Measurements from ENCODE around the gene HIGD1C. TPM values are rescaled to one million over a fixed set of nuclear protein-coding genes. Genes with fewer than 3 reads are reported as not detected.

Gene HIGD1C
- total RNA-seq, 1 donor from 2014 or later, result not detected

DNA sequence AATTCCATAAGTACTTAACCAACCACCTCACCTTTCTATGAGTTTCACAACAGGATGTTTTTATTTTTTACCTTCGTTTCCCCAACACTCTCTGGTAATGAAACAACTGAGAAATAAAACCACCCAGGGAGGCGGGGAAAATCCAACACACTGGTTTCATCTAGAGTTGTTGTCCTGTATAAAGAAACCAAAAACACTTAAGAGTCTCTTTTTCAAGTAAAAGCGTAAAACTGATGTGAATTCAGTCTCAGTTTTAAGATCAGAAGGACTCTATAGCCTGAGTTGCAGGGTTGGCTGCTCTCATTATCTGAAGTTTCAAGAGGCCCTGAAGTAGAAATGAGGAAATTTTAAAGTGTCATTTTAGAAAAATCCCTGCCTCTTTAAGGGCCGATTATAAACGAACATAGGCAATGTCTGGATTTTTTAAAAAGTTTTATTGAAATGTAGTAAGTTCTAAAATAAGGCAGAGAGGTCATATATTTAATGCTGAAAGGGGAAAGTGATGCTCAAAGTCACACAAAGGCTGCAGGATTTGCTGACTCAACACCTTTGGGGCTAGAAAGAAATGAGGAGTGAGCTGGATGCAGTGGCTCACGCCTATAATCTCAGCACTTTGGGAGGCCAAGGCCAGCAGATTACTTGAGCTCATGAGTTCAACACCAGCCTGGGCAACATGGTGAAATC lies 27.2 kb downstream of the HIGD1C start:
- DNase-seq (no peak), ATAC-seq (no peak)
- intact Hi-C loops (cut with micrococcal nuclease), result no loop called here

DNA sequence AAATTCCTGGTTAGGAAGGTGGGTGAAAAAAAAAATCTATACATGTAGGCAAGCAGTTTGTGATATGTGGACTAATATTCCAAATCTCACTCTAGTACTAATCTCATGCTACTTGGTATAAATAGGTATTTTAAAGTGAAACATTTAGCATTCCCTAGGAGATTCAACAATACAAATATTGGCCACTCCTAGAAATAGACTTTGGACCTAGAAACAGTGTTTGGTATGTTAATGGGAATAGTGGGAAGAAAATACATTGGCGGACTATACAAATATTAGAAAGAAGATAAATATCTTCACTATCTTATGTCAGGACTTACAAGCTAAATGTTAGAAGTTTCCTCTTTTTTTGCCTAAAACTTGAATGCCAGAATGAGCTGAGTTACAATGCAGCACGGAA lies 28.2 kb downstream of the HIGD1C start:
- DNase-seq, result no peak
- intact Hi-C loops (cut with micrococcal nuclease), result no loop called here
- no peak for ATAC-seq

DNA sequence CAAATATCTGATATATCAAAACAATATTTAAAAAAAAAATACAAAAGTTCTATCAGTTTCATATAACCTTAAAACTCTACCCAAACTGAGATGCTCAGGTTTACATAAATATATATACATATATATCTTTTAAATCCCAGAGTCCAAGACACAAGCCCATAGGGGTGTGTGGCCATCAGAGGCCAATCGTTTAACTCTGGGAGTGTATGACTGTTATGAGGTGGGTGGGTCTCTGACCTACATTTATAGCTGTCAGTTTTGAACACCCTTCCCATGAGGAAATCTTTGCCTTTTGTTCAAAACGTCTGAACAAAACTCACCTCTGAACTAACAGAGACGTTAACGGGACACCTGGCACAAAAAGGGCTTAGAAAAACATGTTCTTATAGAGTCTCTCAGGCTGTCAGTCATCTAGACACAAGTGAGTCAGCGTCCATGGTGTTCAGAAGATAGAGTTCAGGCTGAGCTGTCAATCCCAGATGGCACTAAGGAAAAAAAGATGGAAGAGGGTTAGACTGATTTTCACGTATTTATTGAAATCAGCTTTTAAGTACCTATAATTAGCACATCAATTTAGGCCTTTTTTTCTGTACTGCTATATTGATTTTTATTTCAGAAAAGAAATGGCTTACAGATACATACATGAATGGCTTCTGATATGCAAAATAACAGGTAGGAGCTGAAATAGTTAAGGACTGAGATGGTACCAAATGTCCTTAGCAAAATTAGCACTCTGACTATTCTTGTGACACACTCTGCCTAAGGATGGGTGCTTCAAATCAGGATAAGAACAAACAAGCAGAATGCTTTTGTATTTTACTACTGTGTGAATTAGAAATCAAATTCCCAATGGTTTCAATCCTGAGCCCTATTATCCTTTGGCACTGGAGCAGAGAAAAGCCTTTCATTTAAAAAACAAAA lies 29.2 kb downstream of the HIGD1C start:
- DNase-seq, result no peak
- ATAC-seq, result no peak
- intact Hi-C loops (cut with micrococcal nuclease), result no loop called here

DNA sequence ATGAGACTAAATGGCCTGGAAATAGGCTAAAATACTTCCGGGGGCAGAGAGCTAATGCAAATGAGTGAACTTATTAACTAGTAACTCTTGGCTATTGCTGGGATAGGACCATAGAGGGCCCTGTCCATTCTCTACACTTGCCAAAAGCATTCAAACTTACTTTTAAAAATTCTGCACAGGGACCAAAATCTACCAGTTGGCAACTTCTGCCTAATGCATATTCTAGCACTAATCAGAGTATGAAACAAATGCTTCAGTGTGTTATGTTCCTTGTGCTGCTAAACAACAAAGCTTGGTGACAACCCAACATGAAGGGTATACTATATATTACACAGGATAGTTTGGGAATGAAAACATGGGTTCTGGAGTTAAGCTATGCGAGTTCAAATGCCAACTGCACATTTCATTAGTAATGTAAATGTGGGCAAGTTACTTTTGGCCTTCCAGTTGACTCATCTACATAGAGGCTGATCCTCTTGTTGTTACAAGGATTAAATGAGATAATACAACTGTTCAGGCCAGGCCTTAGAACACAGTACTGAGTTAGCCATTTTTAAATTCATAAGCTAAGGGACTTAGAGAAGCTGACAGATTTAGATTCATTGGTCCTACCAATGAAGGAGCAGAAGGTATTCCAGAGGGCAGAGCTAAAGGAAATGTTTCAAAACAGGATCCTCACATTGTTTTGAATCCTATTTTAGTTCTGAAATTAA lies 32.4 kb downstream of the HIGD1C start:
- DNase-seq, result no peak
- intact Hi-C loops (cut with micrococcal nuclease), result loop anchor here (5.0 kb wide), 1 partner anchor 157 kb away; no protein-coding TSS in a partner anchor
- peak; percentile 35 for ATAC-seq

DNA sequence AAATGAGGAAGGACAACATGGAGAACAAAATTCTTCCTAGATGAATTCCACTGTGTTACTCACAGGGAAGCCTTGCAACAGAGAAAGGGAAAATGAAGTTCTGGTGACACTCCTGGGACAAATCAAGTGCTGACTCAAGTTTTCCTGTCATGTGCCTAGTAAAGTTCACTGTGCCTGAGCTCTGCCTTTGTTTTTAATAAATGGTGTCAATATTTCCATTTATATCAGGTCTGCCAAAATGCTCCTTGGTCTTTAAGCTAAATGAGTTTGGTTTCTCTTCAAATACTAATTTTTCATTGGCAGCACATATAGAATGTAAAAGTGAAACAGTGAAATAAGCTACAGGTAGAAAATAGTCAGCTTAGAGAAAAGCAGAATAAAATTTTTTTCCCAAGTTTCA lies 33.0 kb downstream of the HIGD1C start:
- intact Hi-C loops (cut with micrococcal nuclease), result loop anchor here (5.0 kb wide), 1 partner anchor 158 kb away; no protein-coding TSS in a partner anchor
- DNase-seq (no peak), ATAC-seq (peak; percentile 89)

DNA sequence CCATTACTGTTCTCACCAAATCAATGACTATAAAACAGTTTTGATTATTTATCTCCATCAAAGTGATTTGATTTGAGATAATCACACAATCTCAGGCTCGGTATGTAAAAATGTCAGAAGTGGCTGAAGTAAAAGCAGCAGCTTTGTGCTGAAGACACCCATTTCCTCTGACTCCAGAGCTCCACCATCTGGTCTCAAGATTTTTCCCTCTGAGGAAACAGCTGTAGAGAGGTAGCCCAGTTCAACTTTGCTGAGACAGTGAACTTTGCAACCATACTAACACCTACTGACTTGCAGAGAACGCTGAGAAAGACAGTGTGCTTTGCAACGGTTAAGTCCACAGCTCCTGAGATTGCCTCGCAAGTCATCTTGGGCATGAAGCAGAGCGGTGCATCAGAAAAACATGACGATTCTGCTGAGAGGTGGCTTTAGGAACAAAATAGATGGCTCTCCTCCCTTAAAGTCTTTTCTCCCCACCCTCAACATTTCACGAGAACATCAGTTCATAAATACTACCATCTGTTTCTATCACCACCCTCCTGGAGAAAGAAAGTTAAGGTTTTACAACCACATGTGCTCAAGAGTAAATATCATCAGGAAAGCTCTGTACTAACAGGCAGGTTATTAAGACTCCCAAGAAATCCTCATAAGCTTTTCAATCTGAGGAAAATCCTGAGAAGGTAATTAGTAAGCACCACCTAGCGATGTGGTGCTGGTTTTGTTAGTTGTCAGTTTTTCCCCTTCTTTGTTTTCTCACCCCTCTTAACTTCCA lies 34.8 kb downstream of the HIGD1C start:
- ATAC-seq, result peak; percentile 81
- no peak for DNase-seq
- intact Hi-C loops (cut with micrococcal nuclease), result loop anchor here (5.0 kb wide), 1 partner anchor 160 kb away; no protein-coding TSS in a partner anchor

DNA sequence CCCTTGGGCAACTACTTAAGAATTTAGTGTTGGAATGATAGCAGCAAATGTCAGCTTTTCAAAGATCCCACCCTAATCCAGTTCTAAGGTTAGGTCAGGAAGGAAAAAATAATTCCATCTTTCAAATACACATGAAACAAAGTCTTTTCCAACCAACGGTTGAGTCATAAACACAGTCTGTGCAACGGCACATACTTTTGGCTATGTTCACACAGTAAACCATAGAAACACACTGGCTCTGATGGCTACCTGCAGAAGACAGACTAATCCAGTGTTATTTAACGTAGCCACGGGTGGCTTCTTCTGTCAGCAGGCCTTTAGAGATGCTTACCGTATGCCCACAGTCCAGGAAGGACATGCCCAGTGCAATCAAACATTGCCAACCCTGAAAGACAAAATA lies 35.7 kb downstream of the HIGD1C start:
- intact Hi-C loops (cut with micrococcal nuclease), result loop anchor here (5.0 kb wide), 1 partner anchor 161 kb away; no protein-coding TSS in a partner anchor
- ATAC-seq (no peak), DNase-seq (no peak)

DNA sequence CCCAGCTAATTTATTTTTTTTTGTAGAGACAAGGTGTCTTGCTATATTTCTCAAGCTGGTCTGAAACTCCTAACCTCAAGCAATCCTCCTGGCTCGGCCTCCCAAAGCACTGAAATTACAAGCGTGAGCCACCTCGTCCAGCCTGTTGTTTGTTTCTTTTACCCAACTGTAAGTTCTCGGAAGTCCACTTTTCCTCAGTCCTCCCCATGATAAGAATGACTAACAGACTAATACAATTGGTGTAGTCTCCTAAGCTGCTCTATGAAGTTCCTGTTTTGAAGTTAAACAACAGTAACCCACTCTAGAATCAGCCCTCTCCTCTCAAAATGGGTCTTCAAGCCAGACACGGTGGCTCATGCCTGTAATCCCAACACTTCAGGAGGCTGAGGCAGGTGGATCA lies 36.5 kb downstream of the HIGD1C start:
- no peak for ATAC-seq
- no peak for DNase-seq
- intact Hi-C loops (cut with micrococcal nuclease), result loop anchor here (5.0 kb wide), 1 partner anchor 162 kb away; no protein-coding TSS in a partner anchor

DNA sequence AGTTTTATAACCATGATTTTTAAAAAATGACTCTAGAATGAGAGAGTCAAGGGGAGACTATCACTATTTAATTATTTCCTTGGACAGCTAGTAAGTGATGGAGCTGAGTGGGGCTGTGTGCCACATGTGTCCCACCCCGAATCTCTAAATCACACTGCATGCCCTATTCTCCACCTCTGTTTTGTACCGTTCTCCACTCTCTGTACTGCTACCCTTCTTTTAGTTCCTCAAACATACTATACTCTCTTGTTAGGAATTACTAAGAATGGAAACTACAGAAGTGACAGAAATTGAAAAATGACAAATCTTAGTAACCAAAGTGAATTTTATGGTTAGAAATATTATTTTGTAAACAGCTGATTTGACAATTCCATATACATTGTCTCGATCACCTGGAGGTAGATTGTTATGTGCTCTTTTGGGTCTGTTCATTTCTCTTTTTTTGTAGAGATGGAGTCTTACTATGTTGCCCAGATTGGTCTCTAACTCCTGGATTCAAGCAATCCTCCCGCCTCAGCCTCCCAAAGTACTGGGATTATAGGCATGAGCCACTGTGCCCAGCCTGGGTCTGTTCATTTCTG lies 37.9 kb downstream of the HIGD1C start:
- intact Hi-C loops (cut with micrococcal nuclease), result no loop called here
- ATAC-seq, result no peak
- DNase-seq, result no peak

DNA sequence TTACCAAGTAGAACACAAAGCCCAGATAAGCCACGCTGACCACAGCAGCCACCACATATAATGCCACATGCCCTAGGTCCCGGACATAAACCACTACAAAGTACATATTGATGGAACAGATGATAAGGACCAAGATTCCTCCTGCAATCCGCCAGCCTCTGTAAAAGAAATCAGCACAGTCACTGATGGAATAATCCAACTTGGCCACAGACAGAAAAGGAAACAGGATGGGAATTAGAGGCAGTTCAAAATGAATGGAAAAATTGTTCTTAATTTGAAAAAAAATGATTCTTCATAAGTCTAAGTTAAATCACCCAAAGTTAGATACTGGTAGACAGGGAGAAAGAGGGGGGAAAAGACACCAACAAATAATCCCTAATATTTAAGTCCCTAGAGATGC lies 38.4 kb downstream of the HIGD1C start:
- intact Hi-C loops (cut with micrococcal nuclease), result no loop called here
- DNase-seq, result no peak
- ATAC-seq, result no peak

DNA sequence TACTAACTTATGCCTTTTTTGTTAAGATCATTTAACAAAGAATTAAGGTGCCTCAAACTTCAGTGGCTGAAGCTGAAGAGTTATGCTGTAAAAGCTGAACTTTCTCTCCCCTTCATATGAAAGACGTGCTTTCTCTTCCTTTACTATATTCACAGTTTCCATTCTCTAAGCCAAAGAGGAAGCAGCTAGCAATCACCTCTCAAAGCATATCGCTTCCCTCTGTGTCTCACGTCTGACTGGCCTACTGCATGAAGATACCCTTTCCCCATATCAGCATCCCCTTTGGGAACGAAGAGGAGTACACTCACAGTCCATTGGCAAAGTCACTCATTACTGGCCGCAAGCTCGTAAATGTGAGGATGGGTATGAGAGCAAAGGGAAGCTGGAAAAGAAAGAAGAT lies 38.9 kb downstream of the HIGD1C start:
- intact Hi-C loops (cut with micrococcal nuclease), result no loop called here
- ATAC-seq (no peak), DNase-seq (no peak)

DNA sequence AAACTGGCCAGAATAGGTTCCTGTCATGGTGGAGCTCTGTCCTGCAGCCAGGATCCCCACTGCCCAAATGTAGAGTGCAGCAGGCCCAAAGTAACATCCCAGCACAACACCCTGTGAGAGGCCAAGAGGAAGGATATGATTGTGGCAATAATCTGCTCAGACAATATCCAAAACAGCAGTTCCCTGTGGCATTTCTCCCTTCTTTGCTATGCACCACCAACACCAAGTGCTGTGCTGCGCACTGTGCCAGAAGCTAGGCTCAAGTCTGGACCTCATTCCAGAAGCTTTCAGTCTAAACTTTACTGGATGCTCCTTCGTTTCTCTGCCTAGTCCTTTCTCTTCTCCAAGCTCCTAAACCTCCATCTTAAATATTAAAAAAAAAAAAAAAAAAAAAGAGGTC lies 40.5 kb downstream of the HIGD1C start:
- ATAC-seq (peak; percentile 38), DNase-seq (peak; percentile 62)
- intact Hi-C loops (cut with micrococcal nuclease), result no loop called here

DNA sequence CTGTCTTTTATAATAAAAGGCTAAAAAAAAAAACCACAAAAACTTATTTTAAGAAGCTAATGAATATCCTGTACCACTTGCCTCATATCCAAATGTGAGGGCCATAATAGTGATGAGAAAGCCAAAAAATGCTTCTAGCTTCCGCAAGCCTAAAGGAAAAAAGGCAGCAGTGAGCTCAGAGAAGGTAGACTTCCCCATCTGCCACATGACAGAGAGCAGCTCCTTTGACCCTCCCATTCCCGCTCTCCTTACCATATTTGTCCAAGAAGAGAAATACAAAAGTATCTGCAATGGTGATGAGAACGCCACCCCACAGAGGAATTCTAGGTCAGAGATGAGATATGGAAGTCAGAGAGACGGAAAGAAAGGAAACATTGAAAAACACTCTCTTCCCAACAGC lies 46.7 kb downstream of the HIGD1C start:
- DNase-seq (no peak), ATAC-seq (no peak)
- intact Hi-C loops (cut with micrococcal nuclease), result no loop called here

DNA sequence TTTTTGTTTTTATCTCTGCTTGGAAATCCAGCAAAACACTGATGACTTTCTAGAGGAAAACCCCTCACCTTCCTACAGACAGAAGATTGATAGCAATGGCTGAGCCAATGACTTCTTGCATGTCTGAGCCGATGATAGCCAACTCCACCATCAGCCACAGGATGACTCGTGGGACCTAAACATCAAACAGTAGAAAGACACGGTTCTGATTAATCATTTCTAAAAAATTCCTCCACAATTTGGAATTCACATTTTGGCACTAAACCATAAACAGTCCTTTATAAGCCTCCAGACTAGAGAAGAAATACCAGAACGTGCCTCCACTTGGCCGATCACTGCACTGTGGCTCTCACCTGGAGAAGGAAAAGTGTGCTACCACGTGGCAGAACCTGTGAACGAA lies 47.9 kb downstream of the HIGD1C start:
- intact Hi-C loops (cut with micrococcal nuclease), result no loop called here
- no peak for DNase-seq
- ATAC-seq, result no peak

DNA sequence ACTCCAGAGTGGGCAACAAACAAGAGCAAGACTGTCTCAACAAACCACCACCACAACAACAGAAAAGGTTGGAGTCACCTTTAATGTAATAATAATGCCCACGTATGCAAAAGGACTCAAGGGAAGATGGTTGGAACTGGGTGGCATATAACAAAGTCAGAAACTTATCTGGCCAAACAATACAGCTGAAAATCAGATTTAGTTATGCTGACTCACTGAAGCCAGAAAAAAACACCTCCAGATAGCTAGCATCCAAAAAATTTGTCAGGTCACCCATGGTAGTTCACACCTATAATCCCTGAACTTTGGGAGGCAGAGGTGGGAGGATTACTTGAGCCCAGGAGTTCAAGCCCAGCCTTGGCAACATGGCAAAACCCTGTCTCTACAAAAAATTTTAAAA lies 49.5 kb downstream of the HIGD1C start:
- intact Hi-C loops (cut with micrococcal nuclease), result no loop called here
- DNase-seq (no peak), ATAC-seq (no peak)

DNA sequence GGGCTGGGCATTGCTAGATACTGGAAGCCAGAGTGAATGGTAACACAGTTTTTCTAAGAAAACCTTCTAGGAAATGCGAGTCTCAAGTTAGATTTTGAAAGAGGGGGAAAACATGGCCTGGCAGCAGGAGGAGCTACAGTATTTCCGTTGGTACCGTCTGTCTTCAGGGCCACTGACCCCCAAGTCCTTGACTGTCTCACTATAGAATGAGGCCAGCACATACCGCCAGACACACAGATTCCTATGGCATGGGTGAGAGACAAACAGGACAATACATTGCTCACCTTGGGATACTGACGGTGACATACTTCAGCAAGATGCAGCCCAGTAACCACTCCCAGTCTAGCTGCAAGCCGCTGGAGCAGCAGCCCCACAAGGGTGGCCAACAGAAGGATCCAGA lies 52.2 kb downstream of the HIGD1C start:
- intact Hi-C loops (cut with micrococcal nuclease), result no loop called here
- DNase-seq, result no peak
- ATAC-seq, result no peak

DNA sequence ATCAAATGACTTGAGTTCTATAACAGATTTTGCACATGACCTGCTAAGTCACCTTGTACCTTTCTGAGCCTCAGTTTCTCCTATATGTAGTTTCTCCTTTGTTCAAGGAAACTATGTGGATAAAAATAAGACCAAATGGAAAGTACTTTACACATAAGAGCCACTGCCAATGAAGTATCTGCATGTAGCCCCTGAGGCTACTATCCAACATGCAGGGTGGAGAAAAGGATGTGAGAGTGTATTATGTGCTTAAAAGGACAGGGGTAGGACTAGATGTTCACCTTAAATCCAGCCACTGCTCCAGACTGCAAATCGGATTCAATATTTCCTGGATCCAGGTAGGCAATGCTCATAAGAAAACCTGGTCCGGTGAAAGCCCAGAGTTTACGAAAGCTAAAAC lies 52.7 kb downstream of the HIGD1C start:
- no peak for DNase-seq
- intact Hi-C loops (cut with micrococcal nuclease), result no loop called here
- no peak for ATAC-seq

DNA sequence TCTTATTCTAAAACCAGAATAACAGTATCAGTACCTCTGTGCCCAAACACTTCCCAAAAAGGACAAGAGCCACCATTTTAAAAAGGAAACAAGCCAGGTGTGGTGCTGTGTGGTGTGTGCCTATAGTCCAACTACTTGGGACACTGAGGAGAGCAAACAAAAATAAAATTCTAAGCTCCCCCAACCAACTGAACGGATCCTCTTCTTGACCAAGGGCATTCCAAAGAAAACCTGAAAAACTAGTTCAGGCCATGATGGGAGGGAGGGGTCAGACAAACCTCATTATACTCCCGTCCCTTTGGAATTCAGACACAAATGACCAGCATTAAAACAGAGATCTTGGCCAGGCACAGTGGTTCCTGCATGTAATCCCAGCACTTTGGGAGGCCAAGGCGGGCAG lies 53.3 kb downstream of the HIGD1C start:
- no peak for DNase-seq
- intact Hi-C loops (cut with micrococcal nuclease), result no loop called here
- no peak for ATAC-seq
